ENCODE measurements around the gene PNO1. TPM values are rescaled to one million over a fixed set of nuclear protein-coding genes. Genes with fewer than 3 reads are reported as not detected.
A peak's percentile ranks its signal among the peaks of the same experiment; 100 is the strongest.

PNO1 gene
- polyA plus RNA-seq, 2 of the 4 experiments (the other 2 are of a cell fraction) = 49.0 to 63.2 TPM

- peak in 1 of 2 experiments; percentile 23; a peak in 2 of 5 replicates for TF ChIP-seq RAD21 (conservative IDR thresholded peaks at IDR 0.05 in 1 of 2, IDR thresholded peaks at IDR 0.05 in 1 of 2)
- no peak for TF ChIP-seq ZSCAN20 (CRISPR knock-in tag; IDR thresholded peaks at IDR 0.05)
- no peak for TF ChIP-seq HOXB5 (CRISPR knock-in tag; IDR thresholded peaks at IDR 0.05)
- TF ChIP-seq GATA3 (IDR thresholded peaks at IDR 0.05; ENCODE audit: borderline replicate concordance) = no peak
- TF ChIP-seq BHLHE40 (IDR thresholded peaks at IDR 0.05; ENCODE audit: low read depth, low read length) = no peak
- TF ChIP-seq SMC3 (IDR thresholded peaks at IDR 0.05) = peak; percentile 60
- TF ChIP-seq TP53 (CRISPR knock-in tag; IDR thresholded peaks at IDR 0.05) = no peak
- peak; percentile 61 for TF ChIP-seq CTCF (IDR thresholded peaks at IDR 0.05)
These were observed 38.5 kb downstream of the PNO1 start for GRCh38 chr2:68196120-68196716.

GRCh38 chr2:68200157-68200787 is 42.6 kb downstream of the PNO1 start:
- no peak for FAIRE-seq
- ATAC-seq = no peak
- POLR2A ChIA-PET = no interaction called here

More at GRCh38 chr2:68196120-68196716, 38.5 kb downstream of the PNO1 start:
- ChIA-PET POLR2A (interaction anchor here (1.0 kb wide), 1 partner anchor 56 kb away, joined by 6 read pairs; the partner anchor contains the start of gene PPP3R1), CTCF (interaction anchor here (0.7 to 6.5 kb wide), 28 partner anchors 10 to 1763 kb away, joined by 3 to 35 read pairs (median 5); partner anchors contain the start of gene PNO1)
- no peak overlapping the region for H3K27ac ChIP-seq
- WGBS (ENCODE audit: missing lambda C conversion rate) = 69% methylated on average over 4 of the region's 4 CpGs
- FAIRE-seq = no peak
- no peak for ATAC-seq
- no peaks in the 10 kb centered on the region for H3K9me3 ChIP-seq
- peaks cover 48% of the 10 kb centered on the region for H3K4me1 ChIP-seq
- DNase-seq (ENCODE audit: low read depth in 1 of 2, low spot score in 1 of 2) = peak in 1 of 2 experiments; percentile 48
- H3K4me2 ChIP-seq = peak overlapping the region; percentile 23; the same call in 2 of the 3 replicates
- H3K4me3 ChIP-seq = no peak overlapping the region

GRCh38 chr2:68203587-68203986 is 45.9 kb downstream of the PNO1 start:
- no peak for DNase-seq (ENCODE audit: low read depth in 1 of 2, low spot score in 1 of 2)
- H3K9me3 ChIP-seq = no peaks in the 10 kb centered on the region
- H3K4me1 ChIP-seq = no peaks in the 10 kb centered on the region
- no peak for ATAC-seq
- no peak for TF ChIP-seq ESRRA (IDR thresholded peaks at IDR 0.05; ENCODE audit: borderline replicate concordance, low read length)
- no peak for TF ChIP-seq FOSL2 (IDR thresholded peaks at IDR 0.05)
- no peak for TF ChIP-seq FOSL2 (CRISPR knock-in tag; IDR thresholded peaks at IDR 0.05)
- TF ChIP-seq HOXB5 (CRISPR knock-in tag; IDR thresholded peaks at IDR 0.05) = no peak
- ChIA-PET CTCF (interaction anchor here (1.0 to 1.7 kb wide), 2 partner anchors 9 to 22 kb away, joined by 3 read pairs; no protein-coding TSS in a partner anchor), POLR2A (no interaction called here)
- no peak overlapping the region for H3K4me3 ChIP-seq
- 90% methylated on average over 3 of the region's 3 CpGs for WGBS (ENCODE audit: missing lambda C conversion rate)
- H3K27ac ChIP-seq = no peak overlapping the region
- no peak for FAIRE-seq
- no peak overlapping the region for H3K4me2 ChIP-seq

More at GRCh38 chr2:68200157-68200787, 42.6 kb downstream of the PNO1 start:
- CTCF ChIA-PET = no interaction called here
- Histone ChIP-seq H3K4me3 (no peak overlapping the region), H3K27ac (no peak overlapping the region), H3K4me1 (peaks cover 8% of the 10 kb centered on the region), H3K4me2 (no peak overlapping the region), H3K9me3 (no peaks in the 10 kb centered on the region)
- WGBS (ENCODE audit: missing lambda C conversion rate) = 85% methylated on average over 4 of the region's 4 CpGs
- TF ChIP-seq POLR2A (IDR thresholded peaks at IDR 0.05; ENCODE audit: low read length) = no peak
- TF ChIP-seq CEBPB (IDR thresholded peaks at IDR 0.05) = no peak
- TF ChIP-seq NFE2L2 (conservative IDR thresholded peaks at IDR 0.05; ENCODE audit: low read length) = no peak
- TF ChIP-seq ZFP36 (IDR thresholded peaks at IDR 0.05; ENCODE audit: borderline replicate concordance, partially characterized antibody) = no peak
- no peak for TF ChIP-seq EHF (CRISPR knock-in tag; IDR thresholded peaks at IDR 0.05)
- no peak for TF ChIP-seq KDM1A (IDR thresholded peaks at IDR 0.05; ENCODE audit: low read depth)
- TF ChIP-seq HDAC2 (IDR thresholded peaks at IDR 0.05) = no peak
- no peak for TF ChIP-seq CHD4 (IDR thresholded peaks at IDR 0.05; ENCODE audit: borderline replicate concordance)
- no peak for TF ChIP-seq ELK1 (IDR thresholded peaks at IDR 0.05; ENCODE audit: low read depth, low read length)
- no peak for TF ChIP-seq TFCP2L1 (CRISPR knock-in tag; IDR thresholded peaks at IDR 0.05)
- no peak for TF ChIP-seq JUN (IDR thresholded peaks at IDR 0.05)
- no peak for TF ChIP-seq EP300 (IDR thresholded peaks at IDR 0.05)
- no peak for TF ChIP-seq MAZ (IDR thresholded peaks at IDR 0.05; ENCODE audit: borderline replicate concordance, low read depth, low read length)
- TF ChIP-seq RAD21 (conservative IDR thresholded peaks at IDR 0.05 in 1 of 2, IDR thresholded peaks at IDR 0.05 in 1 of 2) = no peak
- no peak for TF ChIP-seq MYC (IDR thresholded peaks at IDR 0.05; ENCODE audit: borderline replicate concordance, low read length)
- no peak for DNase-seq (ENCODE audit: low read depth in 1 of 2, low spot score in 1 of 2)

Measured in A549 (cell line).